GM06990 (cell line): ENCODE results near the gene UGT1A3.

Experiments
- DNase-seq: peaks from one replicate; pipeline ENCODE4 v3.0.0-alpha.2; 2011; ENCODE audit not compliant: insufficient read length; ENCODE audit errors: extremely low read depth
- H3K27me3 ChIP-seq: replicated peaks from 2 replicates; pipeline ENCODE4 v1.6.0; 2011; ENCODE audit warnings: low read length; ENCODE audit not compliant: control insufficient read depth, insufficient read depth
- H3K36me3 ChIP-seq: 2 replicates; pipeline ENCODE4 v1.5.1; 2011; ENCODE audit warnings: low read length; ENCODE audit not compliant: control insufficient read depth, insufficient read depth
- H3K4me3 ChIP-seq: replicated peaks from 2 replicates; pipeline ENCODE4 v1.5.1; 2011; ENCODE audit warnings: low read depth, mild to moderate bottlenecking, control low read depth, low read length
- TF ChIP-seq, protein P1 (sequence below): IDR thresholded peaks from 2 replicates; pipeline ENCODE4 v1.5.1; 2011; ENCODE audit warnings: low read length, control low read depth, mild to moderate bottlenecking, inconsistent platforms; ENCODE audit not compliant: insufficient read depth, poor library complexity, severe bottlenecking

UGT1A3 gene

DNA sequence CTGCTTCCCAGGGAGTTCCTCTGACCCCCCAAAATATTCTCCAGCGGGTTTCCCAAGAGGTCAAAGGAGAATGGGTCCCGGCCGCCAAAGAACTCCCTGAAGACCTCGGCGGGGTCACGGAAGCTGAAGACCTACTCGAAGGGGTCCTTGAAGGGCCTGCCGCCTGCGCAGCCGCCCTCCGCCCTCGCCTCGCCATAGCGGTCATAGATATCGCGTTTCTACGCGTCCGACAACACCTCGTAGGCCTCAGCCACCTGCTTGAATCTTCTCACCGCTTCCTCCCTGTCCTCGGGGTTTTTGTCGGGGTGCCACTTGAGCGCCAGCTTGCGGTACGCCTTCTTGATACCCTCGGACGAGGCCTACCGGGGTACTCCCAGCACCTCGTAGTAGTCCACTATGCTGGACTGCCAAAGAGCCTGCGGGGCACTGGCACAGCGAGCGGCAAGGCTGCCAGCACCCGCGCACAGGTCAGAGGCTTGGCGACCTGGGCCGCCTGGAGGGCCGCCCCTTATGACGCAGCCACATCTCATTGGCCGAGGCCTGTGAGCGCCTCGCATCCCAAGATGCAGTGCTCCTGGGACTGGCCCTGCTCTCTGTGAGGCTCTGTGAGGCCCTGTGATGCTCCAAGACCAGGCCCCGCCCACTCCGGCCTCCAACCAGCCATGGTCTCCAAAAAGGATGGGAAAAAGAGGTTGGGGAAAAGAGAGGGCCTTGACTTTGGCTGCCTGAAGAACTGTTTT is 26.2 kb downstream of the UGT1A3 start:
- Histone ChIP-seq H3K4me3 (no peak overlapping the region), H3K36me3 (no peaks in the 10 kb centered on the region), H3K27me3 (no peaks in the 10 kb centered on the region)
- TF ChIP-seq, protein P1, sequence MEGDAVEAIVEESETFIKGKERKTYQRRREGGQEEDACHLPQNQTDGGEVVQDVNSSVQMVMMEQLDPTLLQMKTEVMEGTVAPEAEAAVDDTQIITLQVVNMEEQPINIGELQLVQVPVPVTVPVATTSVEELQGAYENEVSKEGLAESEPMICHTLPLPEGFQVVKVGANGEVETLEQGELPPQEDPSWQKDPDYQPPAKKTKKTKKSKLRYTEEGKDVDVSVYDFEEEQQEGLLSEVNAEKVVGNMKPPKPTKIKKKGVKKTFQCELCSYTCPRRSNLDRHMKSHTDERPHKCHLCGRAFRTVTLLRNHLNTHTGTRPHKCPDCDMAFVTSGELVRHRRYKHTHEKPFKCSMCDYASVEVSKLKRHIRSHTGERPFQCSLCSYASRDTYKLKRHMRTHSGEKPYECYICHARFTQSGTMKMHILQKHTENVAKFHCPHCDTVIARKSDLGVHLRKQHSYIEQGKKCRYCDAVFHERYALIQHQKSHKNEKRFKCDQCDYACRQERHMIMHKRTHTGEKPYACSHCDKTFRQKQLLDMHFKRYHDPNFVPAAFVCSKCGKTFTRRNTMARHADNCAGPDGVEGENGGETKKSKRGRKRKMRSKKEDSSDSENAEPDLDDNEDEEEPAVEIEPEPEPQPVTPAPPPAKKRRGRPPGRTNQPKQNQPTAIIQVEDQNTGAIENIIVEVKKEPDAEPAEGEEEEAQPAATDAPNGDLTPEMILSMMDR = no peak
- DNase-seq = no peak

DNA sequence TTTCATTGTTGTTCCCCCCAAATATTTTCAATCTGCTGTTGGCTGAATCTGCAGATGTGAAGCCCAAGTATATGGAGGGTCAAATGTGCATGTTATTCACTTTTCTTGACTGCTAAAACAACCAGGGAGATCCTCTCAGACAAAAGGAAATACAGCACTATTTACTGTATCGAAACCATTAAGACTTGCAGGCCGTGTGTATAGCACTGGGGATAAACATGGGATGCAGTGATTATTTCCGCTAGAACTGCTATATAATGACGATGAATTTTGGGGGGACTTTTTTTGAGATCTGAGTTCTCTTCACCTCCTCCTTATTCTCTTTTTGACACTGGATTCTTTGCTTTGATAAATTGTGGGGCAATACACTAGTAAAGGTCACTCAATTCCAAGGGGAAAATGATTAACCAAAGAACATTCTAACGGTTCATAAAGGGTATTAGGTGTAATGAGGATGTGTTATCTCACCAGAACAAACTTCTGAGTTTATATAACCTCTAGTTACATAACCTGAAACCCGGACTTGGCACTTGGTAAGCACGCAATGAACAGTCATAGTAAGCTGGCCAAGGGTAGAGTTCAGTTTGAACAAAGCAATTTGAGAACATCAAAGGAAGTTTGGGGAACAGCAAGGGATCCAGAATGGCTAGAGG is 27.7 kb downstream of the UGT1A3 start:
- DNase-seq = no peak
- Histone ChIP-seq H3K4me3 (no peak overlapping the region), H3K36me3 (no peaks in the 10 kb centered on the region), H3K27me3 (no peaks in the 10 kb centered on the region)
- TF ChIP-seq, protein P1 = no peak

DNA sequence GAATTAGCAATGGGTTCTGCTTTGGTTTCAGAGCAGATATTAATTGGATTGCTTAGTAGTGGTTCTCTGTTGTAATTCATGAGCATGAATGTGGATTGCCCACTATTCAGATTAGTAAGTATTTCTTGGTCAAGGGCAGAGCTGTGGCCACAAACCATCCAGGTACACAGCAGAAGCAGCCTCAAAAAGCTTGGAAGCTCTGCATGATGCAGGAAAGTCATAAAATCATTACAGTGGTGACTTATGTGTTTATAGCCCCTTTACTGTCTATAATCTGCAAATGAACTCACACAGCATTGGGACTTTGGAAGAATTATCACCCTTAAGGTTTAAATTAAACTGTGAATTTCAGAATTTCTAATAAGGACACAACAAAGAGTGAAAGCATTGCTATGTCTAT is 29.3 kb downstream of the UGT1A3 start:
- TF ChIP-seq, protein P1 = no peak
- Histone ChIP-seq H3K27me3 (no peaks in the 10 kb centered on the region), H3K36me3 (no peaks in the 10 kb centered on the region), H3K4me3 (no peak overlapping the region)
- no peak for DNase-seq

DNA sequence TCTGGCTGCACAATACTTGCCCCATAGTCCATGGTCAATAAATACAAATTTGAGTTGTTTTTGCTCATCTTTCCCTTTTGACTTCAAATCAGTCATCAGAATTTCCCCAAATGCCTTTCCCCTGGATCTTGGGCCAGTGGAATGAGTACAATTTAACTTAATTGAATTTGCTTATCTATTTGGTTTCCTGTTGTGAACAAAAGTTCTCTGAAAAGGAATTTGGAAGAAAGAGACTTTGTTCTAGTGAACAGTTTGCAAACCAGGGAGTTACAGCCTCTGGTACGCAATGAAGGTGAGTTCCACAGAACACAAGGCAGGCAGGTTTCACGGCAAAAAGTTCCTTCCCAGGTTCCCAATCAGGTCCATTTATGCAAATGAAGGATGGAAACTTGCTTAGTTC is 30.0 kb downstream of the UGT1A3 start:
- no peak for DNase-seq
- Histone ChIP-seq H3K27me3 (no peaks in the 10 kb centered on the region), H3K36me3 (no peaks in the 10 kb centered on the region), H3K4me3 (no peak overlapping the region)
- TF ChIP-seq, protein P1 = no peak

DNA sequence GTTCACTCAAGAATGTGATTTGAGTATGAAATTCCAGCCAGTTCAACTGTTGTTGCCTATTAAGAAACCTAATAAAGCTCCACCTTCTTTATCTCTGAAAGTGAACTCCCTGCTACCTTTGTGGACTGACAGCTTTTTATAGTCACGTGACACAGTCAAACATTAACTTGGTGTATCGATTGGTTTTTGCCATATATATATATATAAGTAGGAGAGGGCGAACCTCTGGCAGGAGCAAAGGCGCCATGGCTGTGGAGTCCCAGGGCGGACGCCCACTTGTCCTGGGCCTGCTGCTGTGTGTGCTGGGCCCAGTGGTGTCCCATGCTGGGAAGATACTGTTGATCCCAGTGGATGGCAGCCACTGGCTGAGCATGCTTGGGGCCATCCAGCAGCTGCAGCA is 31.2 kb downstream of the UGT1A3 start, which contains the start of gene UGT1A1:
Gene UGT1A1 (plus strand): TSS at position 228 of the 400 bp plus-strand sequence. CDS start 18 bp downstream, at position 246.
- TF ChIP-seq, protein P1 = no peak
- Histone ChIP-seq H3K27me3 (no peaks in the 10 kb centered on the region), H3K4me3 (no peak within 1 kb of the TSS), H3K36me3 (no peaks in the 10 kb centered on the region)
- DNase-seq = no peak
